A673 (cell line): ENCODE data around the gene C5. TPM values are rescaled to one million over a fixed set of nuclear protein-coding genes. Genes with fewer than 3 reads are reported as not detected.

Experiments used
- BruUV-seq: library from RNA; stranded (reverse); fragments of 400-500 nt; replicated peaks from 2 replicates; lab custom pipeline; 2021; lab: Mats Ljungman, UMichigan
- CTCF ChIA-PET: fragments of 300-600 bp; sonication (Branson Sonifier 250); formaldehyde crosslinking; loops from one replicate; lab custom pipeline; 2022; ENCODE audit warnings: antibody characterized with exemption; lab: Charles Lee
- POLR2A ChIA-PET: fragments of 300-600 bp; sonication (Branson Sonifier 250); formaldehyde crosslinking; loops from one replicate; lab custom pipeline; 2022; ENCODE audit warnings: antibody characterized with exemption; ENCODE audit not compliant: low non-redundant PET; lab: Charles Lee
- DNase-seq: peaks from one replicate; pipeline ENCODE4 v3.0.0-alpha.2; 2015; ENCODE audit warnings: low spot score
- H3K27ac ChIP-seq: fragments of 200-600 bp; sonication (generic); 2 replicates; pipeline ENCODE4 v1.5.1; 2016; ENCODE audit warnings: mixed run types, low read depth, mild to moderate bottlenecking, mixed read lengths, antibody characterized with exemption, low read length; ENCODE audit not compliant: poor library complexity, severe bottlenecking
- H3K27me3 ChIP-seq: fragments of 200-600 bp; sonication (generic); replicated peaks from 2 replicates; pipeline ENCODE4 v1.6.1; 2017; ENCODE audit warnings: mixed run types, low read depth, mild to moderate bottlenecking, mixed read lengths, antibody characterized with exemption, low read length; ENCODE audit not compliant: insufficient read depth, poor library complexity
- H3K36me3 ChIP-seq: fragments of 200-600 bp; sonication (generic); 2 replicates; pipeline ENCODE4 v1.6.1; 2016; ENCODE audit warnings: mixed run types, mild to moderate bottlenecking, mixed read lengths, antibody characterized with exemption, low read length; ENCODE audit not compliant: insufficient read depth, poor library complexity, severe bottlenecking
- H3K4me1 ChIP-seq: fragments of 200-600 bp; sonication (generic); 2 replicates; pipeline ENCODE4 v1.6.1; 2017; ENCODE audit warnings: mixed run types, mild to moderate bottlenecking, mixed read lengths, antibody characterized with exemption, low read length; ENCODE audit not compliant: insufficient read depth, poor library complexity, severe bottlenecking
- H3K4me3 ChIP-seq: fragments of 200-600 bp; sonication (generic); 2 replicates; pipeline ENCODE4 v1.5.1; 2016; ENCODE audit warnings: low read depth, mixed run types, mild to moderate bottlenecking, mixed read lengths, low read length; ENCODE audit not compliant: poor library complexity, severe bottlenecking
- H3K9me3 ChIP-seq: fragments of 200-600 bp; sonication (generic); 2 replicates; pipeline ENCODE4 v1.6.1; 2016; ENCODE audit warnings: mixed run types, low read depth, mild to moderate bottlenecking, mixed read lengths, antibody characterized with exemption, low read length; ENCODE audit not compliant: poor library complexity, severe bottlenecking
- EZH2 ChIP-seq: fragments of 200-600 bp; sonication (generic); IDR thresholded peaks from 2 replicates; pipeline ENCODE4 v1.6.1; 2017; ENCODE audit warnings: borderline replicate concordance, low read depth, mild to moderate bottlenecking, mixed read lengths, antibody characterized with exemption, low read length; ENCODE audit not compliant: poor library complexity, severe bottlenecking
- intact Hi-C: fragments of 100-400 bp; cut with micrococcal nuclease; formaldehyde crosslinking; loops from one replicate; pipeline ENCODE4 v1.10.0; 2022; ENCODE audit not compliant: unreplicated experiment
- total RNA-seq: library from RNA; stranded (reverse); gene quantifications from 2 replicates; pipeline ENCODE4 v1.2.3, GENCODE V29; 2021
- TF ChIP-seq, protein P1 (sequence below): fragments of 300-800, 200-600 bp; sonication (generic); conservative IDR thresholded peaks from 2 replicates; pipeline ENCODE4 v1.5.1; 2017; ENCODE audit warnings: low read depth, mild to moderate bottlenecking, antibody characterized with exemption, low read length, moderate library complexity, mixed read lengths

Gene C5
- total RNA-seq, 1 experiment from 2014 or later = 4.4 TPM

DNA sequence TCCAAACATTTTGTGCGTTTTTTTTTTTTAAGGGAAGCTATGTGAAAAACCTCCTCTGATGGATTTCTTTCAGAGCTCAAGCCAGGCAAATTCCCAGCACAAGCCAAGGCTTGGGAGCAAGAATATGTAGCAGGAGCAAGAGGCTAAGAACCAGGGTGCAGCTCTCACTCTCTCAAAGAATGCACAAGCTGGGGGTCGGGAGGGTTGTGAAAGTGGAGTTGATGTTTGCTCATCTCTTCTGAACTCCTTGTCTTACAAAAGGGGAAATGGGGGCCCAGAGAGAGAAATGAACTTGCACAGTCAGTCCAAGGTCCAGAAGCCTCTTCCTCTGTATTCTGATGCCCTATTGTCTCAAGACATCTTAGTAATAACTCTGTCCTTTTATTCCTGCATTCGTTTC, 115.8 kb downstream of the C5 start:
- no peak for DNase-seq
- CTCF ChIA-PET = interaction anchor here (0.7 kb wide), 1 partner anchor 182 kb away, joined by 5 read pairs; no protein-coding TSS in a partner anchor
- intact Hi-C loops = no loop called here
- Histone ChIP-seq H3K9me3 (no peaks in the 10 kb centered on the region), H3K27ac (no peak overlapping the region), H3K4me3 (no peak overlapping the region), H3K27me3 (no peaks in the 10 kb centered on the region), H3K4me1 (peaks cover 36% of the 10 kb centered on the region), H3K36me3 (no peaks in the 10 kb centered on the region)
- TF ChIP-seq EZH2 = no peak
- TF ChIP-seq, protein P1, sequence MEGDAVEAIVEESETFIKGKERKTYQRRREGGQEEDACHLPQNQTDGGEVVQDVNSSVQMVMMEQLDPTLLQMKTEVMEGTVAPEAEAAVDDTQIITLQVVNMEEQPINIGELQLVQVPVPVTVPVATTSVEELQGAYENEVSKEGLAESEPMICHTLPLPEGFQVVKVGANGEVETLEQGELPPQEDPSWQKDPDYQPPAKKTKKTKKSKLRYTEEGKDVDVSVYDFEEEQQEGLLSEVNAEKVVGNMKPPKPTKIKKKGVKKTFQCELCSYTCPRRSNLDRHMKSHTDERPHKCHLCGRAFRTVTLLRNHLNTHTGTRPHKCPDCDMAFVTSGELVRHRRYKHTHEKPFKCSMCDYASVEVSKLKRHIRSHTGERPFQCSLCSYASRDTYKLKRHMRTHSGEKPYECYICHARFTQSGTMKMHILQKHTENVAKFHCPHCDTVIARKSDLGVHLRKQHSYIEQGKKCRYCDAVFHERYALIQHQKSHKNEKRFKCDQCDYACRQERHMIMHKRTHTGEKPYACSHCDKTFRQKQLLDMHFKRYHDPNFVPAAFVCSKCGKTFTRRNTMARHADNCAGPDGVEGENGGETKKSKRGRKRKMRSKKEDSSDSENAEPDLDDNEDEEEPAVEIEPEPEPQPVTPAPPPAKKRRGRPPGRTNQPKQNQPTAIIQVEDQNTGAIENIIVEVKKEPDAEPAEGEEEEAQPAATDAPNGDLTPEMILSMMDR = no peak
- POLR2A ChIA-PET = no interaction called here
- BruUV-seq = no TSS peak

DNA sequence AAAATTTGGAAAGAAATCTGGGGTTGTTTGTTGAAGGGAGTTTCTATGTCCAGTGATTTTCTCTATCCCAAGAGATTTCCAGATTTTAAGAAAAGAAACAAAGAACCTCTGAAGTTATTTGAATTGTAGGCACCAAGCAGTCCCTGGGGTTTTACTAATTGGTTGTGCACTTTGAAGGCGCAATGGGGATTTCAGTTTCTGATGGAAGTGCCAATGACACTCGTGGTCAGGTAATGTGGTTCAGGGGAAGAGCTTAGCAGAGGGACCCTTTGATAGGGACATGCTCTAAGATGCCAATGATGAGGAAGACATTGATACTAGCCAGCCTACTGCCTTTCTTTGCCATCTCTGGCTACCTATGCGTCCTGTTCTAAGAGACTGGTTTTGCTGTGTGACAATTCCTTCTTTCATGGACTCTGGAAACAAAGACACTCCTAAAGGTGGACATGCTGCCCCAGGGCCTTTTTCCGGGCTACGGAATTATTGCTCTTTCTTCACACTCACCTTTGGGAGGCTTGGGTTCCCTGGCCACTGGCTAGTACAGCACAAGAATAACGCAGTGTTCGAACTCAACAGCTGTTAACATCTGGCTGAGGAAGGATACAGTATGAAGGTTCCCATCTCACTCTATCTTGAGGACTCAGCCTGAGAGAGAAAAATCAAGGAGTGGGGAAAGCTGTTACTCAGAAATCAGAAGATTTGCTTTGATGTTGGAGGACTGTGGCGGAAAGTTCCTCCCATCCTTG, 116.6 kb downstream of the C5 start:
- Histone ChIP-seq H3K4me1 (peaks cover 36% of the 10 kb centered on the region), H3K27ac (no peak overlapping the region), H3K27me3 (no peaks in the 10 kb centered on the region), H3K36me3 (no peaks in the 10 kb centered on the region), H3K9me3 (no peaks in the 10 kb centered on the region), H3K4me3 (no peak overlapping the region)
- no TSS peak for BruUV-seq
- intact Hi-C loops = no loop called here
- no peak for DNase-seq
- POLR2A ChIA-PET = no interaction called here
- TF ChIP-seq, protein P1 = no peak
- TF ChIP-seq EZH2 = no peak
- CTCF ChIA-PET = no interaction called here

DNA sequence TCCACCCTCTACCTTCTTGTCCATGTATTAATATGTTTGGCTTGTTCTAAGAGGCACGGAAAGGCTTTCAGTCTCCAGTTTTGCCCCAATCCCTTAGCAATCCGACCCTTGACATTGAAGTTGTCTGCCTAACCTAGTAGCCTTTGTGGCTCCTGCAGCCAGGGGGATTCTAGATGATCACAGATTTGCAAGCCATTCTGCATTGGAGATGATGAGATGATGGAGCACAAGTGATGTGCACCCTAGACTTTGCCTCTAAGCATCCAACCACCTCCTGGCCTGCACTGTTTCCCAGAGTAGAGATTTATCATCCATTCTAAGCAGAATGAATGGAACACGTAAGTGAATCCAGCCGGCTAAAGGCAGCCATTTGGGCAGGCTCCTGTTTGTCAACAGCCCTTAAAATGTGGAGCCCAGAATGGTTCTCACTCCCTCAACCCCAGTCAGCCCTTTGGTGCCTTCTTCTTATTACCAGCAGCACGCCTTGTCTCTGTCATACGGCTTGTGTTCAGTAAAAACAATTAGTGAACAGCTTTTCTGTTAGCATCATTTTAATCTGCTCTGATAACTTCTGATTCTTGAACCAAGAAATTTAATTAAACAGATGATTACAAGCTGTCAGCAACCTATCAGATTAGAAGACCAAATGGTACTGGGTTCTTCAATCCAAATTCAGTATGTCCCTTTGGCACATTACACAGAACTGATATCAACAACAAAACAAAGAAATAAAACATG, 117.8 kb downstream of the C5 start:
- TF ChIP-seq, protein P1 = no peak
- TF ChIP-seq EZH2 = no peak
- intact Hi-C loops = no loop called here
- Histone ChIP-seq H3K27me3 (no peaks in the 10 kb centered on the region), H3K27ac (no peak overlapping the region), H3K4me1 (peaks cover 36% of the 10 kb centered on the region), H3K4me3 (no peak overlapping the region), H3K9me3 (no peaks in the 10 kb centered on the region), H3K36me3 (no peaks in the 10 kb centered on the region)
- DNase-seq = no peak
- BruUV-seq = no TSS peak
- POLR2A ChIA-PET = no interaction called here
- CTCF ChIA-PET = no interaction called here
